ENCODE data around the gene SLC34A3.
"Not testable (repeated sequence)": the region's sequence is repeated elsewhere in the genome, so short reads cannot be mapped to it uniquely, and the experiment has no call there.

The SLC34A3 gene

GRCh38 chr9:137228968-137229896 is 1.5 kb upstream of the SLC34A3 start:
- no peak for DNase-seq (ENCODE audit: low read depth in 2 of 3, low spot score in 2 of 3)

GRCh38 chr9:137229903-137230704 is 597 bp upstream of the SLC34A3 start:
- DNase-seq (ENCODE audit: low read depth in 2 of 3, low spot score in 2 of 3): no peak

GRCh38 chr9:137231372-137232039 is 805 bp downstream of the SLC34A3 start:
- no peak for DNase-seq (ENCODE audit: low read depth in 2 of 3, low spot score in 2 of 3)

- DNase-seq (ENCODE audit: low read depth in 2 of 3, low spot score in 2 of 3): no peak
These were observed 1.4 kb downstream of the SLC34A3 start for GRCh38 chr9:137232101-137232500.

GRCh38 chr9:137232510-137232909 is 1.8 kb downstream of the SLC34A3 start:
- no peak for DNase-seq (ENCODE audit: low read depth in 2 of 3, low spot score in 2 of 3)

- DNase-seq (ENCODE audit: low read depth in 2 of 3, low spot score in 2 of 3): no peak
These were observed 2.7 kb downstream of the SLC34A3 start for GRCh38 chr9:137233143-137233980.

GRCh38 chr9:137234055-137234697 is 3.5 kb downstream of the SLC34A3 start:
- DNase-seq (ENCODE audit: low read depth in 2 of 3, low spot score in 2 of 3): no peak

- no peak for DNase-seq (ENCODE audit: low read depth in 2 of 3, low spot score in 2 of 3)
These were observed 4.2 kb downstream of the SLC34A3 start for GRCh38 chr9:137234758-137235423.

- DNase-seq (ENCODE audit: low read depth in 2 of 3, low spot score in 2 of 3): no peak
These were observed 4.9 kb downstream of the SLC34A3 start for GRCh38 chr9:137235424-137236237.

GRCh38 chr9:137236238-137236935 is 5.7 kb downstream of the SLC34A3 start:
- DNase-seq (ENCODE audit: low read depth in 2 of 3, low spot score in 2 of 3): peak; percentile 70 to 89 (median 87)

- DNase-seq (ENCODE audit: low read depth in 2 of 3, low spot score in 2 of 3): no peak
These were observed 6.3 kb downstream of the SLC34A3 start for GRCh38 chr9:137236936-137237421.

GRCh38 chr9:137237759-137238726 is 7.3 kb downstream of the SLC34A3 start:
- no peak for DNase-seq (ENCODE audit: low read depth in 2 of 3, low spot score in 2 of 3)

GRCh38 chr9:137239541-137240200 is 9.0 kb downstream of the SLC34A3 start:
- DNase-seq (ENCODE audit: low read depth in 2 of 3, low spot score in 2 of 3): not testable (repeated sequence)

GRCh38 chr9:137240318-137240840 is 9.7 kb downstream of the SLC34A3 start:
- DNase-seq (ENCODE audit: low read depth in 2 of 3, low spot score in 2 of 3): peak in 2 of 3 experiments; percentile 50 to 66

- peak; percentile 85 to 98 (median 93) for DNase-seq (ENCODE audit: low read depth in 2 of 3, low spot score in 2 of 3)
These were observed 10.3 kb downstream of the SLC34A3 start, which contains the start of gene TUBB4B for GRCh38 chr9:137240841-137241489. Gene TUBB4B, plus strand, starts transcription at chr9:137241287. Its CDS starts 74 bp downstream, at chr9:137241361.
